HepG2 (cell line): Measurements from ENCODE around the gene TMPO. TPM values are rescaled to one million over a fixed set of nuclear protein-coding genes. Genes with fewer than 3 reads are reported as not detected.

Experiments used
- ARID2 ChIP-seq: sonication (generic); formaldehyde crosslinking; IDR thresholded peaks from 2 replicates; pipeline ENCODE4 v1.8.1; 2022; ENCODE audit warnings: mild to moderate bottlenecking, missing genetic modification reagents, borderline replicate concordance
- BHLHE40 ChIP-seq: IDR thresholded peaks from 2 replicates; pipeline ENCODE4 v1.6.1; 2011; ENCODE audit warnings: low read length, improper control_type of control experiment
- CEBPG ChIP-seq: IDR thresholded peaks from 2 replicates; pipeline ENCODE4 v1.6.1; 2016
- FOXP1 ChIP-seq, 2 experiments: fragments of 450-650 bp in 1 of 2; IDR thresholded peaks; 2 replicates each; pipeline ENCODE4 v1.6.1; 2017 to 2018; ENCODE audit warnings: antibody characterized with exemption in 1 of 2
- GFI1 ChIP-seq: sonication (generic); formaldehyde crosslinking; IDR thresholded peaks from 2 replicates; pipeline ENCODE4 v1.5.0; 2020; ENCODE audit warnings: missing genetic modification reagents, mild to moderate bottlenecking, borderline replicate concordance
- HDAC6 ChIP-seq: fragments of 200-600 bp; sonication (generic); IDR thresholded peaks from 2 replicates; pipeline ENCODE4 v1.7.0; 2017; ENCODE audit warnings: mild to moderate bottlenecking, antibody characterized with exemption, low read length, low read depth
- HNRNPLL ChIP-seq: fragments of 200-400 bp; formaldehyde crosslinking; IDR thresholded peaks from 2 replicates; pipeline ENCODE4 v1.6.1; 2017; ENCODE audit warnings: mild to moderate bottlenecking, low read depth, low read length; ENCODE audit not compliant: poor library complexity, severe bottlenecking
- MBNL3 ChIP-seq: fragments of 250-450 bp; sonication (Bioruptor Pico); conservative IDR thresholded peaks from 2 replicates; pipeline ENCODE4 v1.8.0; 2022; ENCODE audit warnings: mild to moderate bottlenecking, inconsistent platforms
- MED1 ChIP-seq: sonication (generic); formaldehyde crosslinking; IDR thresholded peaks from 2 replicates; pipeline ENCODE4 v1.4.0; 2020; ENCODE audit warnings: missing genetic modification reagents
- ONECUT2 ChIP-seq: sonication (generic); formaldehyde crosslinking; IDR thresholded peaks from 2 replicates; pipeline ENCODE4 v1.4.0; 2020; ENCODE audit warnings: missing genetic modification reagents
- PRDM4 ChIP-seq: sonication (generic); formaldehyde crosslinking; IDR thresholded peaks from 2 replicates; pipeline ENCODE4 v1.9.0; 2021; ENCODE audit warnings: missing genetic modification reagents, borderline replicate concordance
- RERE ChIP-seq: IDR thresholded peaks from 2 replicates; pipeline ENCODE4 v1.6.1; 2016; ENCODE audit warnings: low read depth, missing genetic modification reagents, missing compliant biosample characterization
- SETDB1 ChIP-seq: sonication (generic); formaldehyde crosslinking; IDR thresholded peaks from 2 replicates; pipeline ENCODE4 v1.5.1; 2020; ENCODE audit warnings: missing genetic modification reagents, mild to moderate bottlenecking, borderline replicate concordance
- SKI ChIP-seq: fragments of 450-650 bp; IDR thresholded peaks from one replicate; pipeline ENCODE4 v1.6.1; 2018; ENCODE audit warnings: mild to moderate bottlenecking; ENCODE audit not compliant: partially characterized antibody
- SUZ12 ChIP-seq: fragments of 150-350 bp; IDR thresholded peaks from 2 replicates; pipeline ENCODE4 v1.6.1; 2014; ENCODE audit warnings: low read depth, low read length
- TAF15 ChIP-seq: fragments of 200-400 bp; formaldehyde crosslinking; IDR thresholded peaks from one replicate; pipeline ENCODE4 v1.6.1; 2018; ENCODE audit warnings: mild to moderate bottlenecking, low read depth, low read length; ENCODE audit not compliant: poor library complexity, severe bottlenecking
- ZBTB14 ChIP-seq: sonication (generic); formaldehyde crosslinking; IDR thresholded peaks from 2 replicates; pipeline ENCODE4 v1.4.0; 2020; ENCODE audit warnings: missing genetic modification reagents
- ZFP36 ChIP-seq: fragments of 150-350 bp; IDR thresholded peaks from 2 replicates; pipeline ENCODE4 v1.6.1; 2018; ENCODE audit warnings: borderline replicate concordance, low read length, low read depth; ENCODE audit not compliant: partially characterized antibody
- ZNF124 ChIP-seq: sonication (generic); formaldehyde crosslinking; IDR thresholded peaks from 2 replicates; pipeline ENCODE4 v1.4.0; 2020; ENCODE audit warnings: missing genetic modification reagents
- ZNF263 ChIP-seq: sonication (generic); formaldehyde crosslinking; IDR thresholded peaks from 2 replicates; pipeline ENCODE4 v1.4.0; 2020; ENCODE audit warnings: missing genetic modification reagents
- ZNF577 ChIP-seq: sonication (generic); formaldehyde crosslinking; IDR thresholded peaks from 2 replicates; pipeline ENCODE4 v1.4.0; 2020; ENCODE audit warnings: mild to moderate bottlenecking, low read depth, missing genetic modification reagents, borderline replicate concordance
- polyA plus RNA-seq, 8 experiments: library from polyadenylated mRNA; depleted of rRNA in 3 of 8; stranded (reverse) in 7 of 8; unstranded in 1 of 8; fragments of >200 nt; fragmentation: Illumina TruSeq in 4 of 8; extraction: Trizol in 4 of 8; gene quantifications; 2 replicates each; pipeline versions ENCODE4 v1.2.1 to v1.2.3, GENCODE V29; 2011 to 2016; ENCODE audit warnings: low read depth in 4 of 8, missing spikeins in 1 of 8, mixed read lengths in 1 of 8; ENCODE audit not compliant: insufficient read depth in 1 of 8
- total RNA-seq, 5 experiments: library from RNA; depleted of rRNA; stranded (reverse); fragments of >200 nt; fragmentation: Illumina TruSeq; extraction: Trizol; gene quantifications; 2 replicates each; pipeline ENCODE4 v1.2.3, GENCODE V29; 2016; ENCODE audit warnings: low read depth in 1 of 5

Gene TMPO
- total and polyA plus RNA-seq, 2 of the 13 experiments (the other 11 are each of a cell fraction or from before 2014, with no cell fraction given), result 24.2 to 167 TPM

GRCh38 chr12:98593351-98594049, 78.1 kb downstream of the TMPO start, which contains the start of gene SLC25A3 (continued):
- TF ChIP-seq PRDM4 (CRISPR knock-in tag) (no peak), ZNF124 (CRISPR knock-in tag) (peak; percentile 89), GFI1 (CRISPR knock-in tag) (no peak), SETDB1 (CRISPR knock-in tag) (no peak), ONECUT2 (CRISPR knock-in tag) (no peak), RERE (CRISPR knock-in tag) (no peak), ZNF263 (CRISPR knock-in tag) (peak; percentile 78), CEBPG (CRISPR knock-in tag) (peak; percentile 27; the same call in 1 of the 2 replicates), HDAC6 (no peak), ARID2 (CRISPR knock-in tag) (no peak; the same call in 1 of the 2 replicates), TAF15 (no peak), BHLHE40 (0 out of 2 replicates have a peak, but pooled peaks have one; percentile 26), MED1 (CRISPR knock-in tag) (peak; percentile 79), ZNF577 (no peak), SUZ12 (no peak), ZFP36 (no peak), SKI (no peak), HNRNPLL (peak; percentile 75), MBNL3 (CRISPR knock-in tag) (no peak), ZBTB14 (peak; percentile 58; the same call in 1 of the 2 replicates), FOXP1 (IDR thresholded peaks at IDR 0.05) (no peak), FOXP1 (CRISPR knock-in tag; IDR thresholded peaks at IDR 0.05) (no peak)
